NCI-H2196 treated with DMSO at 0.1 percent for 48 hours (cell line): ENCODE data around the gene CYTH2.

Experiments used
- DNase-seq: peaks from one replicate; lab custom pipeline; 2025; ENCODE audit not compliant: unreplicated experiment; lab: John Stamatoyannopoulos, UW

Gene CYTH2

GRCh38 chr19:48492925-48493717 lies 24.0 kb downstream of the CYTH2 start:
- peak; percentile 99 for DNase-seq

GRCh38 chr19:48493718-48494401 lies 24.7 kb downstream of the CYTH2 start:
- no peak for DNase-seq

GRCh38 chr19:48495396-48495795 lies 26.2 kb downstream of the CYTH2 start:
- DNase-seq, result no peak

GRCh38 chr19:48496959-48497727 lies 28.0 kb downstream of the CYTH2 start:
- DNase-seq, result no peak

GRCh38 chr19:48497728-48498594 lies 28.8 kb downstream of the CYTH2 start:
- DNase-seq, result no peak

- no peak for DNase-seq
Observed at GRCh38 chr19:48498595-48499311, 29.6 kb downstream of the CYTH2 start.

- DNase-seq, result no peak
Observed at GRCh38 chr19:48499316-48500090, 30.3 kb downstream of the CYTH2 start.

GRCh38 chr19:48500830-48501493 lies 31.8 kb downstream of the CYTH2 start:
- no peak for DNase-seq

GRCh38 chr19:48501494-48502349 lies 32.6 kb downstream of the CYTH2 start:
- DNase-seq, result peak; percentile 98

GRCh38 chr19:48502350-48503018 lies 33.3 kb downstream of the CYTH2 start:
- DNase-seq, result no peak

GRCh38 chr19:48506138-48506733 lies 37.1 kb downstream of the CYTH2 start:
- DNase-seq, result peak; percentile 27

- no peak for DNase-seq
Observed at GRCh38 chr19:48507911-48508439, 38.8 kb downstream of the CYTH2 start.

- DNase-seq, result no peak
Observed at GRCh38 chr19:48508729-48509411, 39.7 kb downstream of the CYTH2 start.

- peak; percentile 11 for DNase-seq
Observed at GRCh38 chr19:48509467-48510194, 40.5 kb downstream of the CYTH2 start.
